Activated CD8-positive, alpha-beta T cell treated with anti-CD3 and anti-CD28 coated beads for 36 hours (primary cell): ENCODE data around the gene KLHL2. TPM values are rescaled to one million over a fixed set of nuclear protein-coding genes. Genes with fewer than 3 reads are reported as not detected.

Experiments used
- ATAC-seq: fragments of 200-7000 bp; cut with Tn5 transposase; one replicate; pipeline ENCODE4 v1.10.0; 2021; ENCODE audit warnings: mild to moderate bottlenecking, moderate library complexity
- CTCF ChIA-PET: fragments of 350-600 bp; sonication (Branson Sonifier 250); formaldehyde crosslinking; loops from one replicate; lab custom pipeline; 2021; ENCODE audit warnings: antibody characterized with exemption; lab: Charles Lee
- POLR2A ChIA-PET: fragments of 350-600 bp; sonication (Branson Sonifier 250); formaldehyde crosslinking; loops from one replicate; lab custom pipeline; 2021; ENCODE audit warnings: antibody characterized with exemption; lab: Charles Lee
- DNase-seq: peaks from one replicate; pipeline ENCODE4 v3.0.0-alpha.2; 2020
- H3K27ac Mint-ChIP-seq: one replicate; pipeline ENCODE4 v1.8.0; 2021; ENCODE audit warnings: mild to moderate bottlenecking, mixed read lengths
- H3K27me3 Mint-ChIP-seq: one replicate; pipeline ENCODE4 v1.8.0; 2021; ENCODE audit warnings: mixed read lengths
- H3K36me3 Mint-ChIP-seq: one replicate; pipeline ENCODE4 v1.8.0; 2021; ENCODE audit warnings: low read depth, mixed read lengths
- H3K4me1 Mint-ChIP-seq: one replicate; pipeline ENCODE4 v1.8.0; 2021; ENCODE audit warnings: low read depth, mixed read lengths
- H3K4me3 Mint-ChIP-seq: one replicate; pipeline ENCODE4 v1.8.0; 2021; ENCODE audit warnings: mild to moderate bottlenecking, moderate library complexity, mixed read lengths
- H3K9me3 Mint-ChIP-seq: one replicate; pipeline ENCODE4 v1.8.0; 2021; ENCODE audit warnings: mixed read lengths
- intact Hi-C: fragments of 100-400 bp; cut with micrococcal nuclease; formaldehyde crosslinking; loops from one replicate; pipeline ENCODE4 v1.10.0; 2022
- total RNA-seq, 2 experiments: library from RNA; stranded (reverse); gene quantifications; one replicate each; pipeline ENCODE4 v1.2.3, GENCODE V29; 2021
- TF ChIP-seq, protein P1 (sequence below): fragments of 200-600 bp; IDR thresholded peaks from one replicate; pipeline ENCODE4 v1.8.0; 2022; ENCODE audit warnings: antibody characterized with exemption, mild to moderate bottlenecking

Gene KLHL2
- total RNA-seq, 2 experiments from 2014 or later: 24.5 to 29.4 TPM

DNA sequence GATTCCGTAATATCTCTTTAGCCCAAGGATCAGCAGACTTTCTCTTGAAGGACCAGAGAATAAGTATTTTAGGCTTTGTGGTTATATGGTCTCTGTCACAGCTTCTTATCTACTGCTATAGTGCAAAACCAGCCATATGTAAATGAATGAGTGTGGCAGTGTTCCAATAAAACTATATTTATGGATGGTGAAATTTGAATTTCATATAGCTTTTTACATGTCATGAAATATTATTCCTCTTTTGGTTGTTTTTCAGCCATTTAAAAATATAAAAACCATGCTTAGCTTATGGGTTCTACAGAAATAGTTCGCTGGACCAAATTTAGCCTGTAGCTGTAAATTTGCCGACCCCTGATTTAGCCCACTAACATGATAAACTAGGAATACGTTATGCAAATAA lies 102.1 kb downstream of the KLHL2 start:
- intact Hi-C loops: no loop called here
- no peak for DNase-seq
- Mint-ChIP-seq H3K9me3 (no peaks in the 10 kb centered on the region), H3K36me3 (peaks cover 31% of the 10 kb centered on the region), H3K4me3 (no peak overlapping the region), H3K4me1 (no peaks in the 10 kb centered on the region), H3K27me3 (no peaks in the 10 kb centered on the region), H3K27ac (no peak overlapping the region)
- CTCF ChIA-PET: interaction anchor here (0.9 to 1.0 kb wide), 2 partner anchors 42 to 178 kb away, joined by 3 read pairs; no protein-coding TSS in a partner anchor
- TF ChIP-seq, protein P1, sequence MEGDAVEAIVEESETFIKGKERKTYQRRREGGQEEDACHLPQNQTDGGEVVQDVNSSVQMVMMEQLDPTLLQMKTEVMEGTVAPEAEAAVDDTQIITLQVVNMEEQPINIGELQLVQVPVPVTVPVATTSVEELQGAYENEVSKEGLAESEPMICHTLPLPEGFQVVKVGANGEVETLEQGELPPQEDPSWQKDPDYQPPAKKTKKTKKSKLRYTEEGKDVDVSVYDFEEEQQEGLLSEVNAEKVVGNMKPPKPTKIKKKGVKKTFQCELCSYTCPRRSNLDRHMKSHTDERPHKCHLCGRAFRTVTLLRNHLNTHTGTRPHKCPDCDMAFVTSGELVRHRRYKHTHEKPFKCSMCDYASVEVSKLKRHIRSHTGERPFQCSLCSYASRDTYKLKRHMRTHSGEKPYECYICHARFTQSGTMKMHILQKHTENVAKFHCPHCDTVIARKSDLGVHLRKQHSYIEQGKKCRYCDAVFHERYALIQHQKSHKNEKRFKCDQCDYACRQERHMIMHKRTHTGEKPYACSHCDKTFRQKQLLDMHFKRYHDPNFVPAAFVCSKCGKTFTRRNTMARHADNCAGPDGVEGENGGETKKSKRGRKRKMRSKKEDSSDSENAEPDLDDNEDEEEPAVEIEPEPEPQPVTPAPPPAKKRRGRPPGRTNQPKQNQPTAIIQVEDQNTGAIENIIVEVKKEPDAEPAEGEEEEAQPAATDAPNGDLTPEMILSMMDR: no peak
- ATAC-seq: no peak
- POLR2A ChIA-PET: no interaction called here

DNA sequence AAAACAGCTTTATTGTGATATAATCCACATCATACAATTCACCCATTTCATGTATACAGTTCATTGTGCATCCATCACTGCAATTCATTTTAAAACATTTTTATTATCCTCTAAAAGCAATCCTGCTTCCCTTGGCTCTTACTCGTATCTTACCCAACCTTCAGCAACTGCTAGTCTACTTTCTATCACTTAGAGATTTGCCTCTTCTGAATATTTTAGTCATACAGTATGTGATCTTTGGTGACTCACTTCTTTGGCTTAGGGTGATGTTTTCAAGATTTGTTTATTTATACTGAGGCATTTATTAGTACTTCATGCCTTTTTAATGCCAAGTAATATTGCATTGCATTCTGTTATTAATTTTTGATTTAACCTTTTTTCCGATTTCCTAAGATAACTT lies 105.1 kb downstream of the KLHL2 start:
- no peak overlapping the region for H3K4me3 Mint-ChIP-seq
- H3K36me3 Mint-ChIP-seq: peaks cover 25% of the 10 kb centered on the region
- TF ChIP-seq, protein P1: no peak
- POLR2A ChIA-PET: no interaction called here
- ATAC-seq (no peak), DNase-seq (no peak)
- H3K27ac Mint-ChIP-seq: no peak overlapping the region
- no peaks in the 10 kb centered on the region for H3K4me1 Mint-ChIP-seq
- H3K27me3 Mint-ChIP-seq: no peaks in the 10 kb centered on the region
- intact Hi-C loops: no loop called here
- CTCF ChIA-PET: interaction anchor here (1.4 to 1.5 kb wide), 2 partner anchors 15 to 181 kb away, joined by 4 read pairs; no protein-coding TSS in a partner anchor
- no peaks in the 10 kb centered on the region for H3K9me3 Mint-ChIP-seq

DNA sequence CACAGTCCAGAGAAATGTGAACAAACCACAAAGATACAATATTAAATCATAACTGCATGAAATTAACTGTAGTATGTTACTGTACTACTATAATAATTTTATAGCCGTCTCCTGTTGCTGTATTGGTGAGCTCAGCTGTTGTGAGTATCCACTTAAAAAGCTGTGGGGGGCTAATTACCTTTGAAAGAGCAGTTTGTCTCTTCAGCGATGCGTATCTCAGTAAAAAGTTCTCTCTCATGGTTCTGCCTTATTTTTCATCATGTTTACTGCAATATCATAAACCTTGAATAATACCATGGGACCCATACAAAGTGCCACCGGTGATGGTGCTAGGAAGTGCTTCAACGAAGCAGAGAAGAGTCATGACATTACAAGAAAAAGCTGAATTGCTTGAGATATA lies 111.7 kb downstream of the KLHL2 start:
- ChIA-PET CTCF (no interaction called here), POLR2A (no interaction called here)
- peaks cover 7% of the 10 kb centered on the region for H3K36me3 Mint-ChIP-seq
- ATAC-seq: no peak
- H3K27me3 Mint-ChIP-seq: no peaks in the 10 kb centered on the region
- intact Hi-C loops: no loop called here
- H3K9me3 Mint-ChIP-seq: no peaks in the 10 kb centered on the region
- no peak for DNase-seq
- H3K27ac Mint-ChIP-seq: no peak overlapping the region
- no peak overlapping the region for H3K4me3 Mint-ChIP-seq
- no peaks in the 10 kb centered on the region for H3K4me1 Mint-ChIP-seq
- TF ChIP-seq, protein P1: no peak

DNA sequence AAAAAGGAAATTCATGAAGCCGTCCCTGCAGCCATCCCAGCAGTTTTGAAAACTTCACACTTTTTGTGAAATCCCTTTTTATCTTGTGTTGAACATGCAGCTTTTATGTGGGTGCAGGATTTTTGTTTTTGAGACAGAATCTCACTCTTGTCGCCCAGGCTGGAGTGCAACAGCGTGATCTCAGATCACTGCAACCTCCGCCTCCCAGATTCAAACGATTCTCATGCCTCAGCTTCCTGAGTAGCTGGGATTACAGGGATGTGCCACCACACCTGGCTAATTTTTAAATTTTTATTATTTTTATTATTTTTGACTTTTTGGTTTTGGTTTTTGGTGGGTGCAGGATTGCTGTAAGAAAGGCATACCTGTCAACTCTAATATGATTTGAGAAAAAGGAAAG lies 112.1 kb downstream of the KLHL2 start:
- Mint-ChIP-seq H3K36me3 (peaks cover 3% of the 10 kb centered on the region), H3K27ac (no peak overlapping the region), H3K4me1 (no peaks in the 10 kb centered on the region), H3K9me3 (no peaks in the 10 kb centered on the region), H3K4me3 (no peak overlapping the region), H3K27me3 (no peaks in the 10 kb centered on the region)
- intact Hi-C loops: no loop called here
- POLR2A ChIA-PET: no interaction called here
- no peak for ATAC-seq
- TF ChIP-seq, protein P1: no peak
- DNase-seq: no peak
- CTCF ChIA-PET: interaction anchor here (1.1 to 1.7 kb wide), 2 partner anchors 8 to 188 kb away, joined by 4 to 5 read pairs; no protein-coding TSS in a partner anchor

DNA sequence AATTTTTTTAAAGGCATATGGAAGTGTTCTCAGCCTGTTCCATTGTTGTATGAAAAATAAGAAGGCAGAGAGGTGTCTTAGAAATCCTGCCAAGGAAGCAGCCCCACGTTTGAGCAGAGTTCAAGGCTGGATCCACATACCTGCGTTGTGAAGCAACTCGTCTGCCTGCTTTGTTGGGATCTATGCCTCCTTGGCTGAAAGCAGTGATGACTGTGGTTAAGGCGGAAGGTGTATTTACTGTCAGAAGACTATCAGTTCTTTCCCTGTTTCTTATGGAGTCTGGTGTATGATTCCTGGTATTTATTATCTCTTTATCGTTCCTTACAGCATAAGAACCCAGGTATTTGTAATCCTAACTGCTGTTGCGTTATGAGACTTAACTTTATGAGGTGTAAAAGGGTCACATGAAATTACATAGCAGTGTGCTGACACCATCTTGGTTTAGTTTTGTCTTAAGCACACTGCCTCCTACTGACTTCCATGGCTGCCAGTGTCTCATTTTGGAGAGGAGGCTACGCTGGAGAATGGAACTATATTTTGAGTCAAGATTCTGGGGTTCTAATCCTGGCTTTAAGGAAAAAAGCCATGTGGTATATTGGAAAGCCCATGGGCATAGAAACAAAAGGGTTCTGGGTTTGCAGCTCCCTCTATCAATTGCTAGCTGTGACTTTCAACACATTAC lies 117.0 kb downstream of the KLHL2 start:
- intact Hi-C loops: no loop called here
- ChIA-PET CTCF (interaction anchor here (1.1 to 1.5 kb wide), 2 partner anchors 193 to 212 kb away, joined by 3 read pairs; partner anchors contain the start of gene TMEM192), POLR2A (interaction anchor here (1.0 to 1.2 kb wide), 3 partner anchors 9 to 211 kb away, joined by 3 to 5 read pairs (median 4); partner anchors contain the start of gene TMEM192)
- ATAC-seq: no peak
- TF ChIP-seq, protein P1: no peak
- no peak for DNase-seq
- Mint-ChIP-seq H3K4me1 (peaks cover 15% of the 10 kb centered on the region), H3K36me3 (no peaks in the 10 kb centered on the region), H3K27me3 (no peaks in the 10 kb centered on the region), H3K27ac (no peak overlapping the region), H3K4me3 (no peak overlapping the region), H3K9me3 (no peaks in the 10 kb centered on the region)
